Panc1 (cell line): Measurements from ENCODE around the gene SLCO2A1. TPM values are rescaled to one million over a fixed set of nuclear protein-coding genes. Genes with fewer than 3 reads are reported as not detected.

Experiments
- ATAC-seq: fragments of 200-7000 bp; cut with Tn5 transposase; 2 replicates; pipeline ENCODE4 v1.9.1; 2020; ENCODE audit warnings: mild to moderate bottlenecking, moderate library complexity
- BruUV-seq: library from RNA; stranded (reverse); fragments of 400-500 nt; replicated peaks from 2 replicates; lab custom pipeline; 2021; lab: Mats Ljungman, UMichigan
- CTCF ChIA-PET: fragments of 300-600 bp; sonication (Branson Sonifier 250); formaldehyde crosslinking; loops from one replicate; lab custom pipeline; 2022; ENCODE audit warnings: antibody characterized with exemption; lab: Charles Lee
- POLR2A ChIA-PET: fragments of 300-600 bp; sonication (Branson Sonifier 250); formaldehyde crosslinking; loops from one replicate; lab custom pipeline; 2022; ENCODE audit warnings: antibody characterized with exemption; lab: Charles Lee
- DNase-seq: peaks from one replicate; pipeline ENCODE4 v3.0.0-alpha.2; 2010; ENCODE audit warnings: low read depth, low spot score
- H3K27ac ChIP-seq: 2 replicates; pipeline ENCODE4 v1.5.1; 2011; ENCODE audit warnings: mild to moderate bottlenecking, low read length, inconsistent platforms
- H3K27me3 ChIP-seq: fragments of 200-500 bp; sonication (Bioruptor generic); 2 replicates; pipeline ENCODE4 v1.6.0; 2014; ENCODE audit warnings: low read length, inconsistent platforms; ENCODE audit not compliant: control insufficient read depth, insufficient read depth
- H3K36me3 ChIP-seq: fragments of 200-500 bp; sonication (Bioruptor generic); 2 replicates; pipeline ENCODE4 v1.5.1; 2014; ENCODE audit warnings: inconsistent platforms, mild to moderate bottlenecking, low read length, moderate library complexity; ENCODE audit not compliant: control insufficient read depth, insufficient read depth
- H3K4me1 ChIP-seq: 2 replicates; pipeline ENCODE4 v1.5.1; 2011; ENCODE audit warnings: inconsistent platforms, mild to moderate bottlenecking, low read length, moderate library complexity; ENCODE audit not compliant: control insufficient read depth, insufficient read depth
- H3K4me3 ChIP-seq, 2 experiments: 2 replicates each; pipeline ENCODE4 v1.5.1; 2011 to 2012; ENCODE audit warnings: low read depth in 2 of 2, low read length in 2 of 2, mild to moderate bottlenecking in 2 of 2, inconsistent platforms in 1 of 2, moderate library complexity in 1 of 2
- H3K9me3 ChIP-seq: fragments of 200-500 bp; sonication (Bioruptor generic); 2 replicates; pipeline ENCODE4 v1.5.1; 2014; ENCODE audit warnings: low read depth, mild to moderate bottlenecking, inconsistent platforms, low read length, moderate library complexity; ENCODE audit not compliant: control insufficient read depth, insufficient read depth
- POLR2AphosphoS5 ChIP-seq: IDR thresholded peaks from 2 replicates; pipeline ENCODE4 v1.6.1; 2012; ENCODE audit warnings: mild to moderate bottlenecking, low read depth, low read length, moderate library complexity
- SIN3A ChIP-seq: IDR thresholded peaks from 2 replicates; pipeline ENCODE4 v1.6.1; 2012; ENCODE audit warnings: low read depth, mild to moderate bottlenecking, low read length, moderate library complexity, borderline replicate concordance; ENCODE audit not compliant: insufficient read depth
- TCF7L2 ChIP-seq: IDR thresholded peaks from 2 replicates; pipeline ENCODE4 v1.6.1; 2011; ENCODE audit warnings: mild to moderate bottlenecking, low read depth, low read length, inconsistent platforms
- in situ Hi-C: cut with HindIII; loops from 2 replicates; pipeline ENCODE4 v1.10.0; 2016; ENCODE audit warnings: low sequenced_read_pairs, low pct_unique_long_range_greater_than_20kb
- intact Hi-C: fragments of 100-400 bp; cut with micrococcal nuclease; formaldehyde crosslinking; loops from one replicate; pipeline ENCODE4 v1.10.0; 2022; ENCODE audit not compliant: unreplicated experiment
- total RNA-seq: library from RNA; stranded (reverse); gene quantifications from one replicate; pipeline ENCODE4 v1.2.1, GENCODE V29; 2021; ENCODE audit not compliant: unreplicated experiment
- TF ChIP-seq, protein P1 (sequence below): fragments of 450-650 bp; IDR thresholded peaks from 2 replicates; pipeline ENCODE4 v1.5.1; 2017; ENCODE audit warnings: mild to moderate bottlenecking
- TF ChIP-seq, protein P2 (sequence below), 2 experiments: IDR thresholded peaks; 2 replicates each; pipeline ENCODE4 v1.6.1; 2011 to 2012; ENCODE audit warnings: low read depth in 2 of 2, control low read depth in 1 of 2, low read length in 1 of 2, mild to moderate bottlenecking in 1 of 2, moderate library complexity in 1 of 2; ENCODE audit not compliant: insufficient read depth in 1 of 2

Gene SLCO2A1
- total RNA-seq, 1 experiment from 2014 or later = 0.62 TPM

GRCh38 chr3:133891662-133892378 lies 137.9 kb downstream of the SLCO2A1 start:
- no peak overlapping the region for H3K4me3 ChIP-seq
- ChIA-PET CTCF (no interaction called here), POLR2A (no interaction called here)
- no peaks in the 10 kb centered on the region for H3K27me3 ChIP-seq
- H3K36me3 ChIP-seq = no peaks in the 10 kb centered on the region
- in situ Hi-C loops = no loop called here
- peaks cover 10% of the 10 kb centered on the region for H3K4me1 ChIP-seq
- H3K27ac ChIP-seq = no peak overlapping the region
- ATAC-seq = no peak
- no peak for DNase-seq
- BruUV-seq = no TSS peak
- intact Hi-C loops = no loop called here
- no peaks in the 10 kb centered on the region for H3K9me3 ChIP-seq
- TF ChIP-seq POLR2AphosphoS5 (no peak), SIN3A (no peak), TCF7L2 (no peak)
- TF ChIP-seq, protein P1, sequence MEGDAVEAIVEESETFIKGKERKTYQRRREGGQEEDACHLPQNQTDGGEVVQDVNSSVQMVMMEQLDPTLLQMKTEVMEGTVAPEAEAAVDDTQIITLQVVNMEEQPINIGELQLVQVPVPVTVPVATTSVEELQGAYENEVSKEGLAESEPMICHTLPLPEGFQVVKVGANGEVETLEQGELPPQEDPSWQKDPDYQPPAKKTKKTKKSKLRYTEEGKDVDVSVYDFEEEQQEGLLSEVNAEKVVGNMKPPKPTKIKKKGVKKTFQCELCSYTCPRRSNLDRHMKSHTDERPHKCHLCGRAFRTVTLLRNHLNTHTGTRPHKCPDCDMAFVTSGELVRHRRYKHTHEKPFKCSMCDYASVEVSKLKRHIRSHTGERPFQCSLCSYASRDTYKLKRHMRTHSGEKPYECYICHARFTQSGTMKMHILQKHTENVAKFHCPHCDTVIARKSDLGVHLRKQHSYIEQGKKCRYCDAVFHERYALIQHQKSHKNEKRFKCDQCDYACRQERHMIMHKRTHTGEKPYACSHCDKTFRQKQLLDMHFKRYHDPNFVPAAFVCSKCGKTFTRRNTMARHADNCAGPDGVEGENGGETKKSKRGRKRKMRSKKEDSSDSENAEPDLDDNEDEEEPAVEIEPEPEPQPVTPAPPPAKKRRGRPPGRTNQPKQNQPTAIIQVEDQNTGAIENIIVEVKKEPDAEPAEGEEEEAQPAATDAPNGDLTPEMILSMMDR = no peak
- TF ChIP-seq, protein P2, sequence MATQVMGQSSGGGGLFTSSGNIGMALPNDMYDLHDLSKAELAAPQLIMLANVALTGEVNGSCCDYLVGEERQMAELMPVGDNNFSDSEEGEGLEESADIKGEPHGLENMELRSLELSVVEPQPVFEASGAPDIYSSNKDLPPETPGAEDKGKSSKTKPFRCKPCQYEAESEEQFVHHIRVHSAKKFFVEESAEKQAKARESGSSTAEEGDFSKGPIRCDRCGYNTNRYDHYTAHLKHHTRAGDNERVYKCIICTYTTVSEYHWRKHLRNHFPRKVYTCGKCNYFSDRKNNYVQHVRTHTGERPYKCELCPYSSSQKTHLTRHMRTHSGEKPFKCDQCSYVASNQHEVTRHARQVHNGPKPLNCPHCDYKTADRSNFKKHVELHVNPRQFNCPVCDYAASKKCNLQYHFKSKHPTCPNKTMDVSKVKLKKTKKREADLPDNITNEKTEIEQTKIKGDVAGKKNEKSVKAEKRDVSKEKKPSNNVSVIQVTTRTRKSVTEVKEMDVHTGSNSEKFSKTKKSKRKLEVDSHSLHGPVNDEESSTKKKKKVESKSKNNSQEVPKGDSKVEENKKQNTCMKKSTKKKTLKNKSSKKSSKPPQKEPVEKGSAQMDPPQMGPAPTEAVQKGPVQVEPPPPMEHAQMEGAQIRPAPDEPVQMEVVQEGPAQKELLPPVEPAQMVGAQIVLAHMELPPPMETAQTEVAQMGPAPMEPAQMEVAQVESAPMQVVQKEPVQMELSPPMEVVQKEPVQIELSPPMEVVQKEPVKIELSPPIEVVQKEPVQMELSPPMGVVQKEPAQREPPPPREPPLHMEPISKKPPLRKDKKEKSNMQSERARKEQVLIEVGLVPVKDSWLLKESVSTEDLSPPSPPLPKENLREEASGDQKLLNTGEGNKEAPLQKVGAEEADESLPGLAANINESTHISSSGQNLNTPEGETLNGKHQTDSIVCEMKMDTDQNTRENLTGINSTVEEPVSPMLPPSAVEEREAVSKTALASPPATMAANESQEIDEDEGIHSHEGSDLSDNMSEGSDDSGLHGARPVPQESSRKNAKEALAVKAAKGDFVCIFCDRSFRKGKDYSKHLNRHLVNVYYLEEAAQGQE (IDR thresholded peaks at IDR 0.05; ENCODE audit: insufficient read depth in 1 of 2, low read depth in 2 of 2, low read length in 1 of 2) = no peak

GRCh38 chr3:133890972-133891644 lies 138.6 kb downstream of the SLCO2A1 start:
- H3K4me1 ChIP-seq = peaks cover 8% of the 10 kb centered on the region
- no TSS peak for BruUV-seq
- in situ Hi-C loops (no loop called here), intact Hi-C loops (no loop called here)
- no peaks in the 10 kb centered on the region for H3K9me3 ChIP-seq
- ATAC-seq = no peak
- no peaks in the 10 kb centered on the region for H3K27me3 ChIP-seq
- TF ChIP-seq, protein P2 (IDR thresholded peaks at IDR 0.05; ENCODE audit: insufficient read depth in 1 of 2, low read depth in 2 of 2, low read length in 1 of 2) = no peak
- TF ChIP-seq, protein P1 = no peak
- TF ChIP-seq POLR2AphosphoS5 (no peak), SIN3A (no peak), TCF7L2 (no peak)
- no peaks in the 10 kb centered on the region for H3K36me3 ChIP-seq
- no peak overlapping the region for H3K4me3 ChIP-seq
- no peak overlapping the region for H3K27ac ChIP-seq
- POLR2A ChIA-PET = no interaction called here
- CTCF ChIA-PET = no interaction called here
- no peak for DNase-seq
